Stimulated activated CD8-positive, alpha-beta memory T cell treated with anti-CD3 and anti-CD28 coated beads, Interleukin-2, amount 100 ng/mL, for 48 hours (primary cell): ENCODE results near the gene CFD.
"Not testable (repeated sequence)": the region's sequence is repeated elsewhere in the genome, so short reads cannot be mapped to it uniquely, and the experiment has no call there.

Experiments used
- DNase-seq, 2 donors: peaks; one replicate each; pipeline ENCODE4 v3.0.0-alpha.2; 2020; ENCODE audit warnings: low read depth in 2 of 2

Gene CFD

GRCh38 chr19:858868-859843 is at the start of gene CFD:
TSS of gene CFD (plus strand) at chr19:859664. CDS start at chr19:859690, 26 bp downstream.
- no peak for DNase-seq

GRCh38 chr19:810077-810855 is 49.2 kb upstream of the CFD start:
- DNase-seq = no peak

- DNase-seq = no peak
Measured at GRCh38 chr19:810883-811489, 48.5 kb upstream of the CFD start.

GRCh38 chr19:811506-812048 is 47.9 kb upstream of the CFD start:
- no peak for DNase-seq

- no peak for DNase-seq
Measured at GRCh38 chr19:812049-812746, 47.3 kb upstream of the CFD start.

GRCh38 chr19:812747-813218 is 46.7 kb upstream of the CFD start:
- DNase-seq = no peak

- no peak for DNase-seq
Measured at GRCh38 chr19:813219-814151, 46.0 kb upstream of the CFD start.

- DNase-seq = no peak
Measured at GRCh38 chr19:814152-815078, 45.0 kb upstream of the CFD start.

- no peak for DNase-seq
Measured at GRCh38 chr19:815079-815774, 44.2 kb upstream of the CFD start.

GRCh38 chr19:815775-816499 is 43.5 kb upstream of the CFD start:
- no peak for DNase-seq

- DNase-seq = no peak
Measured at GRCh38 chr19:816500-816857, 43.0 kb upstream of the CFD start.

GRCh38 chr19:820212-820611 is 39.3 kb upstream of the CFD start:
- not testable (repeated sequence) for DNase-seq

- DNase-seq = no peak
Measured at GRCh38 chr19:821231-821824, 38.1 kb upstream of the CFD start.

- no peak for DNase-seq
Measured at GRCh38 chr19:821825-822503, 37.5 kb upstream of the CFD start, which contains the start of gene PLPPR3. TSS of gene PLPPR3 (minus strand) at chr19:821955. CDS start at chr19:821559, 396 bp downstream.

GRCh38 chr19:823565-824121 is 35.8 kb upstream of the CFD start:
- DNase-seq = no peak

- no peak for DNase-seq
Measured at GRCh38 chr19:824885-825284, 34.6 kb upstream of the CFD start.
